GM12878 (cell line): Measurements from ENCODE around the gene MACROD2. TPM values are rescaled to one million over a fixed set of nuclear protein-coding genes. Genes with fewer than 3 reads are reported as not detected.

Experiments used
- ATAC-seq: fragments of 200-7000 bp; cut with Tn5 transposase; 3 replicates; pipeline ENCODE4 v1.9.1; 2020; ENCODE audit warnings: mild to moderate bottlenecking, moderate library complexity
- BruUV-seq: library from RNA; stranded (reverse); fragments of 400-500 nt; replicated peaks from 2 replicates; lab custom pipeline; 2021; lab: Mats Ljungman, UMichigan
- CTCF ChIA-PET: fragments of 300-600 bp; sonication (Branson Sonifier 250); formaldehyde crosslinking; extraction: SDS; loops from one replicate; lab custom pipeline; 2021; ENCODE audit warnings: inconsistent platforms; lab: Yijun Ruan, JAX
- POLR2A ChIA-PET: fragments of 350-600 bp; formaldehyde crosslinking; extraction: SDS; loops from one replicate; lab custom pipeline; 2021; ENCODE audit warnings: inconsistent platforms; lab: Charles Lee
- RAD21 ChIA-PET: fragments of 300-600 bp; sonication (Branson Sonifier 250); formaldehyde crosslinking; loops from one replicate; lab custom pipeline; 2023; ENCODE audit warnings: antibody characterized with exemption; ENCODE audit not compliant: unreplicated experiment; lab: Charles Lee
- SMC1A ChIA-PET: fragments of 300-600 bp; sonication (Branson Sonifier 250); formaldehyde crosslinking; loops from one replicate; lab custom pipeline; 2023; ENCODE audit not compliant: unreplicated experiment, uncharacterized antibody; lab: Charles Lee
- DNase-seq: peaks from one replicate; pipeline ENCODE4 v3.0.0-alpha.2; 2011; ENCODE audit warnings: low read depth, low spot score
- FAIRE-seq: peaks from 3 replicates; lab custom pipeline; 2011; peaks lifted over from hg19 to GRCh38; lab: Jason Lieb, UNC
- H2AFZ ChIP-seq: 2 replicates; pipeline ENCODE4 v1.6.0; 2011; ENCODE audit warnings: low read depth, low read length, control low read depth; ENCODE audit not compliant: control insufficient read depth
- H3K27ac ChIP-seq: 2 replicates; pipeline ENCODE4 v1.5.1; 2011; ENCODE audit warnings: control low read depth; ENCODE audit not compliant: control insufficient read depth, insufficient read depth
- H3K27me3 ChIP-seq, 2 experiments: replicated peaks in 1 of 2; 2 replicates each; pipeline versions ENCODE4 v1.6.0 to v1.6.1; 2011; ENCODE audit warnings: low read length in 1 of 2; ENCODE audit not compliant: control insufficient read depth in 2 of 2, insufficient read depth in 2 of 2
- H3K36me3 ChIP-seq, 2 experiments: 2 replicates each; pipeline ENCODE4 v1.5.1; 2011; ENCODE audit warnings: low read length in 1 of 2; ENCODE audit not compliant: control insufficient read depth in 2 of 2, insufficient read depth in 2 of 2
- H3K4me1 ChIP-seq: 2 replicates; pipeline ENCODE4 v1.6.1; 2011; ENCODE audit warnings: mild to moderate bottlenecking, low read length, moderate library complexity, mixed read lengths; ENCODE audit not compliant: control insufficient read depth, insufficient read depth
- H3K4me2 ChIP-seq: 2 replicates; pipeline ENCODE4 v1.6.0; 2011; ENCODE audit warnings: control low read depth; ENCODE audit not compliant: control insufficient read depth, insufficient read depth
- H3K4me3 ChIP-seq: fragments of 200-600 bp; sonication (generic); 2 replicates; pipeline ENCODE4 v1.5.1; 2016
- H3K79me2 ChIP-seq: 2 replicates; pipeline ENCODE4 v1.6.0; 2011; ENCODE audit warnings: low read length; ENCODE audit not compliant: control insufficient read depth, insufficient read depth
- H3K9ac ChIP-seq: 2 replicates; pipeline ENCODE4 v1.8.0; 2011; ENCODE audit warnings: low read length, control low read depth, mixed read lengths; ENCODE audit not compliant: control insufficient read depth, insufficient read depth
- H3K9me3 ChIP-seq: replicated peaks from 3 replicates; pipeline ENCODE4 v1.5.1; 2011; ENCODE audit warnings: mild to moderate bottlenecking, low read length; ENCODE audit not compliant: control insufficient read depth, insufficient read depth
- H4K20me1 ChIP-seq: 2 replicates; pipeline ENCODE4 v1.6.0; 2011; ENCODE audit not compliant: control insufficient read depth, insufficient read depth
- HDAC2 ChIP-seq: fragments of 200-600 bp; sonication (generic); IDR thresholded peaks from 2 replicates; pipeline ENCODE4 v1.6.1; 2017
- KAT2A ChIP-seq: conservative IDR thresholded peaks from 2 replicates; pipeline ENCODE4 v1.6.1; 2011; ENCODE audit warnings: low read depth, low read length; ENCODE audit not compliant: control insufficient read depth
- MYC ChIP-seq: IDR thresholded peaks from 2 replicates; pipeline ENCODE4 v1.6.1; 2011; ENCODE audit warnings: mild to moderate bottlenecking, low read length, moderate library complexity, inconsistent platforms; ENCODE audit not compliant: insufficient read depth, insufficient replicate concordance, insufficient read length, severe bottlenecking
- NFIC ChIP-seq: IDR thresholded peaks from 2 replicates; pipeline ENCODE4 v1.6.1; 2012; ENCODE audit warnings: low read depth, mild to moderate bottlenecking, inconsistent platforms, low read length, moderate library complexity
- NR2C1 ChIP-seq: fragments of 450-650 bp; IDR thresholded peaks from 2 replicates; pipeline ENCODE4 v1.6.1; 2017; ENCODE audit warnings: antibody characterized with exemption, mild to moderate bottlenecking, moderate library complexity
- NR2F1 ChIP-seq: fragments of 450-650 bp; conservative IDR thresholded peaks from 2 replicates; pipeline ENCODE4 v1.6.1; 2017; ENCODE audit warnings: mild to moderate bottlenecking
- REST ChIP-seq: IDR thresholded peaks from 2 replicates; pipeline ENCODE4 v1.6.1; 2012; ENCODE audit warnings: mild to moderate bottlenecking, low read depth, low read length
- SREBF2 ChIP-seq: IDR thresholded peaks from 2 replicates; pipeline ENCODE4 v1.6.1; 2012; ENCODE audit warnings: mild to moderate bottlenecking, low read length
- in situ Hi-C: fragments of 300-500 bp; cut with MboI; formaldehyde crosslinking; loops from 9 replicates; pipeline ENCODE4 v1.14.3; 2018; ENCODE audit warnings: mixed read lengths
- intact Hi-C: fragments of 100-400 bp; cut with micrococcal nuclease; formaldehyde crosslinking; loops from one replicate; pipeline ENCODE4 v1.14.2; 2022; ENCODE audit not compliant: unreplicated experiment
- polyA plus RNA-seq, 11 experiments: library from polyadenylated mRNA; depleted of rRNA in 4 of 11; unstranded in 6 of 11; stranded (reverse) in 5 of 11; fragments of >200 nt; fragmentation: Nextera tagmentation in 4 of 11; fragmentation: Illumina TruSeq in 1 of 11; extraction: Ambion mirVana in 4 of 11; extraction: Trizol in 1 of 11; gene quantifications; 1 replicate in 1 of 11; 2 replicates in 10 of 11; pipeline versions ENCODE4 v1.2.1 to v1.2.3, GENCODE V29; 2011 to 2016; ENCODE audit warnings: inconsistent platforms in 2 of 11, missing spikeins in 2 of 11, low read depth in 1 of 11
- total RNA-seq, 4 experiments: library from RNA; depleted of rRNA in 3 of 4; stranded (reverse); fragments of >200 nt in 3 of 4; fragmentation: Illumina TruSeq in 1 of 4; extraction: Trizol in 1 of 4; gene quantifications; 2 replicates each; pipeline versions ENCODE4 v1.2.1 to v1.2.3, GENCODE V29; 2013 to 2021
- TF ChIP-seq, protein P1 (sequence below): IDR thresholded peaks from 2 replicates; pipeline ENCODE4 v1.6.1; 2011; ENCODE audit warnings: mild to moderate bottlenecking, low read depth, low read length, moderate library complexity; ENCODE audit not compliant: insufficient replicate concordance
- TF ChIP-seq, protein P2 (sequence below): fragments of 450-650 bp; IDR thresholded peaks from 2 replicates; pipeline ENCODE4 v1.6.1; 2018; ENCODE audit warnings: mild to moderate bottlenecking, low read depth, moderate library complexity; ENCODE audit not compliant: partially characterized antibody
- TF ChIP-seq, protein P3 (sequence below): fragments of 150-350 bp; IDR thresholded peaks from 2 replicates; pipeline ENCODE4 v1.6.1; 2016; ENCODE audit warnings: low read depth, low read length

Gene MACROD2
- total and polyA plus RNA-seq, 10 of the 15 experiments (the other 5 are each of a cell fraction or from before 2014, with no cell fraction given), result 1.1 to 21.5 (median 2.2) TPM

DNA sequence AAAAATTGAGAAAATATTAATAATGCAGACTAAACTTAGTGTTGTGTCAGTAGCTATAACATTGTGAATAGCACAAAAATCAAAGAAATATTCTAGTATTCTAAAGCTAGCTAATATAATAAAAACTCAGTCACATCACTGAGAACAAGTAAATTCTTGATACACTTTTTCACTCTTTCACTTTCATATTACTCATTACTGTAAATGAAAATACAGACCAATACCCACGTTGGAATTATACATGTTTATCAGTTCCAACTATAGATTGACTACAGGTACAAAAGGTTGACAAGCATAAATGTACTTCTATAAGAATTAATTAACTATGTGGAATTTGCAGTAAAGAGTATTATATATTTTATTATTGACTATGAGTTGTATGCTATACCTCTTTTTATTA lies 1385.5 kb downstream of the MACROD2 start (continued):
- TF ChIP-seq NR2F1 (no peak), NFIC (no peak), MYC (no peak), NR2C1 (no peak)
- TF ChIP-seq, protein P1, sequence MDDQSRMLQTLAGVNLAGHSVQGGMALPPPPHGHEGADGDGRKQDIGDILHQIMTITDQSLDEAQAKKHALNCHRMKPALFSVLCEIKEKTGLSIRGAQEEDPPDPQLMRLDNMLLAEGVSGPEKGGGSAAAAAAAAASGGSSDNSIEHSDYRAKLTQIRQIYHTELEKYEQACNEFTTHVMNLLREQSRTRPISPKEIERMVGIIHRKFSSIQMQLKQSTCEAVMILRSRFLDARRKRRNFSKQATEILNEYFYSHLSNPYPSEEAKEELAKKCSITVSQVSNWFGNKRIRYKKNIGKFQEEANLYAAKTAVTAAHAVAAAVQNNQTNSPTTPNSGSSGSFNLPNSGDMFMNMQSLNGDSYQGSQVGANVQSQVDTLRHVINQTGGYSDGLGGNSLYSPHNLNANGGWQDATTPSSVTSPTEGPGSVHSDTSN, result no peak

DNA sequence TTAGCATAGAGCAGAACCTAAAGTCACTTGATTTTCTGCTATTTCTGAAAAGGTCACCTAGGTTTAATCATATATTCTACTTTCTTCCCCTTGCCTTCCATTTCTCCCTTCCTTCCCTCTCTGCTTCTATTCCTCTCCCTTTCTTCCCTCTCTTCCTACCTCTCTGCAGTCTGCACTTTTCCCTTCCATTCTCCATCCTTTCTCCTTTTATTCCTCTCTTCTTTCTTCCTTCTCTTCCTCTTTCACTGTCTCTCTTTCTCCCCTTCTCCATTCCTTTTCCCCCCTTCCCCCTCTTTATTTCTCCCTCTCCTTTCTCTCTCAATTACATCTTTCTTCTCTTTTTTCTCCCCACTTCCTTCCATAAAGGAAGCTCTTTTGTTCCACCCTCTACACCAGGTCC lies 1391.9 kb downstream of the MACROD2 start:
- Histone ChIP-seq H3K36me3 (no peaks in the 10 kb centered on the region), H2AFZ (no peak overlapping the region), H3K4me1 (no peaks in the 10 kb centered on the region), H3K9ac (no peak overlapping the region), H3K79me2 (no peaks in the 10 kb centered on the region), H3K27me3 (no peaks in the 10 kb centered on the region; a peak in 1 of 4 replicates), H3K9me3 (no peaks in the 10 kb centered on the region), H3K4me2 (no peak overlapping the region), H3K27ac (no peak overlapping the region), H4K20me1 (no peaks in the 10 kb centered on the region), H3K4me3 (no peak overlapping the region)
- ChIA-PET RAD21 (no interaction called here), SMC1A (no interaction called here), POLR2A (interaction anchor here (0.7 kb wide), 1 partner anchor 358 kb away, joined by 4 read pairs; no protein-coding TSS in a partner anchor), CTCF (no interaction called here)
- in situ Hi-C loops (no loop called here), intact Hi-C loops (no loop called here)
- ATAC-seq, result no peak
- no peak for DNase-seq
- no TSS peak for BruUV-seq
- no peak for FAIRE-seq
- no peak for TF ChIP-seq KAT2A
- TF ChIP-seq SREBF2, result no peak
- TF ChIP-seq REST, result no peak
- TF ChIP-seq HDAC2, result no peak
- TF ChIP-seq, protein P2, sequence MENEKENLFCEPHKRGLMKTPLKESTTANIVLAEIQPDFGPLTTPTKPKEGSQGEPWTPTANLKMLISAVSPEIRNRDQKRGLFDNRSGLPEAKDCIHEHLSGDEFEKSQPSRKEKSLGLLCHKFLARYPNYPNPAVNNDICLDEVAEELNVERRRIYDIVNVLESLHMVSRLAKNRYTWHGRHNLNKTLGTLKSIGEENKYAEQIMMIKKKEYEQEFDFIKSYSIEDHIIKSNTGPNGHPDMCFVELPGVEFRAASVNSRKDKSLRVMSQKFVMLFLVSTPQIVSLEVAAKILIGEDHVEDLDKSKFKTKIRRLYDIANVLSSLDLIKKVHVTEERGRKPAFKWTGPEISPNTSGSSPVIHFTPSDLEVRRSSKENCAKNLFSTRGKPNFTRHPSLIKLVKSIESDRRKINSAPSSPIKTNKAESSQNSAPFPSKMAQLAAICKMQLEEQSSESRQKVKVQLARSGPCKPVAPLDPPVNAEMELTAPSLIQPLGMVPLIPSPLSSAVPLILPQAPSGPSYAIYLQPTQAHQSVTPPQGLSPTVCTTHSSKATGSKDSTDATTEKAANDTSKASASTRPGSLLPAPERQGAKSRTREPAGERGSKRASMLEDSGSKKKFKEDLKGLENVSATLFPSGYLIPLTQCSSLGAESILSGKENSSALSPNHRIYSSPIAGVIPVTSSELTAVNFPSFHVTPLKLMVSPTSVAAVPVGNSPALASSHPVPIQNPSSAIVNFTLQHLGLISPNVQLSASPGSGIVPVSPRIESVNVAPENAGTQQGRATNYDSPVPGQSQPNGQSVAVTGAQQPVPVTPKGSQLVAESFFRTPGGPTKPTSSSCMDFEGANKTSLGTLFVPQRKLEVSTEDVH, result no peak
- TF ChIP-seq, protein P3, sequence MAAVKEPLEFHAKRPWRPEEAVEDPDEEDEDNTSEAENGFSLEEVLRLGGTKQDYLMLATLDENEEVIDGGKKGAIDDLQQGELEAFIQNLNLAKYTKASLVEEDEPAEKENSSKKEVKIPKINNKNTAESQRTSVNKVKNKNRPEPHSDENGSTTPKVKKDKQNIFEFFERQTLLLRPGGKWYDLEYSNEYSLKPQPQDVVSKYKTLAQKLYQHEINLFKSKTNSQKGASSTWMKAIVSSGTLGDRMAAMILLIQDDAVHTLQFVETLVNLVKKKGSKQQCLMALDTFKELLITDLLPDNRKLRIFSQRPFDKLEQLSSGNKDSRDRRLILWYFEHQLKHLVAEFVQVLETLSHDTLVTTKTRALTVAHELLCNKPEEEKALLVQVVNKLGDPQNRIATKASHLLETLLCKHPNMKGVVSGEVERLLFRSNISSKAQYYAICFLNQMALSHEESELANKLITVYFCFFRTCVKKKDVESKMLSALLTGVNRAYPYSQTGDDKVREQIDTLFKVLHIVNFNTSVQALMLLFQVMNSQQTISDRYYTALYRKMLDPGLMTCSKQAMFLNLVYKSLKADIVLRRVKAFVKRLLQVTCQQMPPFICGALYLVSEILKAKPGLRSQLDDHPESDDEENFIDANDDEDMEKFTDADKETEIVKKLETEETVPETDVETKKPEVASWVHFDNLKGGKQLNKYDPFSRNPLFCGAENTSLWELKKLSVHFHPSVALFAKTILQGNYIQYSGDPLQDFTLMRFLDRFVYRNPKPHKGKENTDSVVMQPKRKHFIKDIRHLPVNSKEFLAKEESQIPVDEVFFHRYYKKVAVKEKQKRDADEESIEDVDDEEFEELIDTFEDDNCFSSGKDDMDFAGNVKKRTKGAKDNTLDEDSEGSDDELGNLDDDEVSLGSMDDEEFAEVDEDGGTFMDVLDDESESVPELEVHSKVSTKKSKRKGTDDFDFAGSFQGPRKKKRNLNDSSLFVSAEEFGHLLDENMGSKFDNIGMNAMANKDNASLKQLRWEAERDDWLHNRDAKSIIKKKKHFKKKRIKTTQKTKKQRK, result no peak
